GM18909 (cell line): Measurements from ENCODE around the gene ZSWIM5.

Experiments used
- ATAC-seq: cut with Tn5 transposase; IDR thresholded peaks from one replicate; pipeline ENCODE4 v1.9.1; 2021; ENCODE audit warnings: mild to moderate bottlenecking; ENCODE audit not compliant: unreplicated experiment, poor library complexity

Gene ZSWIM5

GRCh38 chr1:45038240-45038639 is 168.2 kb downstream of the ZSWIM5 start:
- no peak for ATAC-seq

- ATAC-seq = no peak
Observed at GRCh38 chr1:45037456-45037855, 168.9 kb downstream of the ZSWIM5 start.

- ATAC-seq = no peak
Observed at GRCh38 chr1:45035631-45036301, 170.6 kb downstream of the ZSWIM5 start.

- no peak for ATAC-seq
Observed at GRCh38 chr1:45033356-45033755, 173.0 kb downstream of the ZSWIM5 start.

- ATAC-seq = no peak
Observed at GRCh38 chr1:45032837-45033236, 173.6 kb downstream of the ZSWIM5 start.

GRCh38 chr1:45026446-45026845 is 180.0 kb downstream of the ZSWIM5 start:
- no peak for ATAC-seq

- no peak for ATAC-seq
Observed at GRCh38 chr1:45023663-45024062, 182.7 kb downstream of the ZSWIM5 start.

GRCh38 chr1:45018599-45019230 is 187.7 kb downstream of the ZSWIM5 start:
- ATAC-seq = no peak

GRCh38 chr1:45016767-45017166 is 189.6 kb downstream of the ZSWIM5 start:
- no peak for ATAC-seq

- ATAC-seq = no peak
Observed at GRCh38 chr1:45016090-45016697, 190.2 kb downstream of the ZSWIM5 start.

- ATAC-seq = no peak
Observed at GRCh38 chr1:45015683-45016082, 190.7 kb downstream of the ZSWIM5 start.

GRCh38 chr1:45014321-45015028 is 191.9 kb downstream of the ZSWIM5 start:
- ATAC-seq = no peak

GRCh38 chr1:45013551-45014209 is 192.7 kb downstream of the ZSWIM5 start:
- no peak for ATAC-seq

- ATAC-seq = no peak
Observed at GRCh38 chr1:45012639-45013278, 193.6 kb downstream of the ZSWIM5 start.

GRCh38 chr1:45011837-45012638 is 194.4 kb downstream of the ZSWIM5 start, which contains the start of gene UROD:
UROD (plus strand) TSS chr1:45012254; CDS start chr1:45012266, 12 bp downstream.
- peak; percentile 67 for ATAC-seq

- peak; percentile 71 for ATAC-seq
Observed at GRCh38 chr1:45010855-45011811, 195.3 kb downstream of the ZSWIM5 start, which contains the start of gene HECTD3. HECTD3 (minus strand) TSS chr1:45011324; CDS start chr1:45011257, 67 bp downstream.

GRCh38 chr1:45009956-45010854 is 196.2 kb downstream of the ZSWIM5 start:
- ATAC-seq = no peak
